OCI-LY1 (cell line): ENCODE data around the gene ADD1.

Source experiments
- H2AFZ ChIP-seq: fragments of 200-600 bp; sonication (generic), shearing (Covaris generic); 2 replicates; pipeline ENCODE4 v1.6.0; 2014; ENCODE audit warnings: antibody characterized with exemption, mild to moderate bottlenecking, low read length
- H3F3A ChIP-seq: fragments of 200-600 bp; sonication (generic), shearing (Covaris generic); 2 replicates; pipeline ENCODE4 v1.6.0; 2014; ENCODE audit warnings: mild to moderate bottlenecking, antibody characterized with exemption, low read length, moderate library complexity; ENCODE audit not compliant: insufficient read depth
- H3K27ac ChIP-seq: fragments of 200-600 bp; sonication (generic); 2 replicates; pipeline ENCODE4 v1.5.1; 2014; ENCODE audit warnings: low read length, mixed run types, mild to moderate bottlenecking, low read depth; ENCODE audit not compliant: poor library complexity, severe bottlenecking
- H3K27me3 ChIP-seq: fragments of 200-600 bp; sonication (generic); 2 replicates; pipeline ENCODE4 v1.6.0; 2014; ENCODE audit warnings: antibody characterized with exemption, mild to moderate bottlenecking, low read length, moderate library complexity; ENCODE audit not compliant: insufficient read depth
- H3K36me3 ChIP-seq: fragments of 200-600 bp; sonication (generic); 2 replicates; pipeline ENCODE4 v1.6.1; 2014; ENCODE audit warnings: mild to moderate bottlenecking, antibody characterized with exemption, low read length, moderate library complexity, mixed read lengths; ENCODE audit not compliant: insufficient read depth
- H3K4me1 ChIP-seq: fragments of 200-600 bp; sonication (generic); 2 replicates; pipeline ENCODE4 v1.5.1; 2014; ENCODE audit warnings: mild to moderate bottlenecking, low read length, moderate library complexity; ENCODE audit not compliant: insufficient read depth, severe bottlenecking
- H3K4me2 ChIP-seq: fragments of 200-600 bp; sonication (generic), shearing (Covaris generic); 2 replicates; pipeline ENCODE4 v1.6.1; 2014; ENCODE audit warnings: low read length
- H3K4me3 ChIP-seq: fragments of 200-600 bp; sonication (generic); 2 replicates; pipeline ENCODE4 v1.5.1; 2014; ENCODE audit warnings: low read length, low read depth, mild to moderate bottlenecking, mixed read lengths; ENCODE audit not compliant: poor library complexity, severe bottlenecking
- H3K79me2 ChIP-seq: fragments of 200-600 bp; shearing (Covaris generic); 2 replicates; pipeline ENCODE4 v1.6.1; 2016; ENCODE audit warnings: mixed run types, low read length, mixed read lengths; ENCODE audit not compliant: insufficient read depth
- H3K9ac ChIP-seq: fragments of 200-600 bp; sonication (generic), shearing (Covaris generic); 2 replicates; pipeline ENCODE4 v1.6.1; 2014; ENCODE audit warnings: mild to moderate bottlenecking, low read length, mixed read lengths
- H3K9me2 ChIP-seq: fragments of 200-600 bp; sonication (generic), shearing (Covaris generic); 2 replicates; pipeline ENCODE4 v1.6.1; 2014; ENCODE audit warnings: low read depth, mild to moderate bottlenecking, low read length, mixed read lengths
- H3K9me3 ChIP-seq: fragments of 200-600 bp; shearing (Covaris generic); 2 replicates; pipeline ENCODE4 v1.6.1; 2014; ENCODE audit warnings: low read length, mixed read lengths
- H4K20me1 ChIP-seq: fragments of 200-600 bp; sonication (generic), shearing (Covaris generic); 2 replicates; pipeline ENCODE4 v1.6.0; 2016; ENCODE audit warnings: mild to moderate bottlenecking, low read length; ENCODE audit not compliant: insufficient read depth
- EZH2 ChIP-seq: fragments of 200-600 bp; sonication (generic), shearing (Covaris generic); IDR thresholded peaks from 2 replicates; pipeline ENCODE4 v1.8.0; 2017; ENCODE audit warnings: borderline replicate concordance, mixed run types, mild to moderate bottlenecking, antibody characterized with exemption, low read length, moderate library complexity, mixed read lengths
- TF ChIP-seq, protein P1 (sequence below): fragments of 200-600 bp; sonication (generic), shearing (Covaris generic); IDR thresholded peaks from 2 replicates; pipeline ENCODE4 v1.5.1; 2017; ENCODE audit warnings: mild to moderate bottlenecking, antibody characterized with exemption, low read length, moderate library complexity, mixed read lengths

The ADD1 gene

DNA sequence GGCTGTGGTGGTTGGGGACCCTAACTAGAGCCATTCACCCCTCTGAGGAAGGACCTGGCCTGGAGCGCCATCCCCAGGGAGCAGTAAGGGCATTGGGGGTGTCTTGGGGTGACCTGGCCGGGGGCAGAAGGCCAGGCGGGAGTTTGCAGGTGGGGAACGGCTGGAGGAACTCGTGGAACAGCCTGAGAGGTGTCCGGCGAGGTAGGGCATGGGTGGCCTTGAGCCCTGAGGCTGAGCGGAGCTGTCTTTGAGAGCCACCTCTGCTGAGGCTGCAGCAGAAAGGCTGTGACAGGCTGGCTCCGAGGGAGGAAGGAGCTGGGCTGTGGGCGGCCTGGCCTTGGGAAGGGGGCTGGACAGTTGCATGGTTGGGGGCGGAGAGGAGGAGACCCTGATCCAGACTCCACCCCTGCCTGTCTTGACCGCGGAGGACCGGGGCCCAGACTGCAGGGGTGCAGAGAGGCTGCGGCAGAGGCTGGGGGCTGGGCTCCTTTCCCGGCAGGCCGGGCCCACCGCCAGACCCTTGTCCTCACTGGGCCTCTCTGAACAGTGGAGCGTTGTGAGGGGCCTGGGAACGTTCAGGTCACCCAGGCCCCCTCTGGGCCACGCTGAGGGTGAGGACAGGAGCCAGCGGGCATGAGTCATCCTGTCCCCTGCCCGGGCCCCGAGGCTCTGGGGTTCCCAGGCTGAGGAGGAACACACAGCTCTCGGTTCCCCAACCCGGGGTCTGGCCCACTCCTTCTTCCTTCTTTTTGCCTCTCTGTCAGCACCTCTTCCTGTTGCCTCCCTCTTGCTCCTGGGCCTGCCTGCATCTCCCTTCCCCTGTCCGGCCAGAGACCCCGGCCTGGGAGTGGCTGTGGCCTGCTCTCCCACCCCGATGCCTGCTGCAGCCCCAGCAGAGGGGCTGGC lies 42.7 kb upstream of the ADD1 start:
- no peaks in the 10 kb centered on the region for H3K36me3 ChIP-seq
- no peaks in the 10 kb centered on the region for H3K9me3 ChIP-seq
- no peak overlapping the region for H3K27ac ChIP-seq
- no peaks in the 10 kb centered on the region for H4K20me1 ChIP-seq
- H3K4me3 ChIP-seq, result no peak overlapping the region
- no peaks in the 10 kb centered on the region for H3K9me2 ChIP-seq
- no peaks in the 10 kb centered on the region for H3F3A ChIP-seq
- TF ChIP-seq EZH2, result no peak
- TF ChIP-seq, protein P1, sequence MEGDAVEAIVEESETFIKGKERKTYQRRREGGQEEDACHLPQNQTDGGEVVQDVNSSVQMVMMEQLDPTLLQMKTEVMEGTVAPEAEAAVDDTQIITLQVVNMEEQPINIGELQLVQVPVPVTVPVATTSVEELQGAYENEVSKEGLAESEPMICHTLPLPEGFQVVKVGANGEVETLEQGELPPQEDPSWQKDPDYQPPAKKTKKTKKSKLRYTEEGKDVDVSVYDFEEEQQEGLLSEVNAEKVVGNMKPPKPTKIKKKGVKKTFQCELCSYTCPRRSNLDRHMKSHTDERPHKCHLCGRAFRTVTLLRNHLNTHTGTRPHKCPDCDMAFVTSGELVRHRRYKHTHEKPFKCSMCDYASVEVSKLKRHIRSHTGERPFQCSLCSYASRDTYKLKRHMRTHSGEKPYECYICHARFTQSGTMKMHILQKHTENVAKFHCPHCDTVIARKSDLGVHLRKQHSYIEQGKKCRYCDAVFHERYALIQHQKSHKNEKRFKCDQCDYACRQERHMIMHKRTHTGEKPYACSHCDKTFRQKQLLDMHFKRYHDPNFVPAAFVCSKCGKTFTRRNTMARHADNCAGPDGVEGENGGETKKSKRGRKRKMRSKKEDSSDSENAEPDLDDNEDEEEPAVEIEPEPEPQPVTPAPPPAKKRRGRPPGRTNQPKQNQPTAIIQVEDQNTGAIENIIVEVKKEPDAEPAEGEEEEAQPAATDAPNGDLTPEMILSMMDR, result no peak
- no peaks in the 10 kb centered on the region for H3K4me1 ChIP-seq
- H3K27me3 ChIP-seq, result no peaks in the 10 kb centered on the region
- no peak overlapping the region for H2AFZ ChIP-seq
- H3K4me2 ChIP-seq, result no peak overlapping the region
- H3K79me2 ChIP-seq, result no peaks in the 10 kb centered on the region
- H3K9ac ChIP-seq, result no peak overlapping the region

DNA sequence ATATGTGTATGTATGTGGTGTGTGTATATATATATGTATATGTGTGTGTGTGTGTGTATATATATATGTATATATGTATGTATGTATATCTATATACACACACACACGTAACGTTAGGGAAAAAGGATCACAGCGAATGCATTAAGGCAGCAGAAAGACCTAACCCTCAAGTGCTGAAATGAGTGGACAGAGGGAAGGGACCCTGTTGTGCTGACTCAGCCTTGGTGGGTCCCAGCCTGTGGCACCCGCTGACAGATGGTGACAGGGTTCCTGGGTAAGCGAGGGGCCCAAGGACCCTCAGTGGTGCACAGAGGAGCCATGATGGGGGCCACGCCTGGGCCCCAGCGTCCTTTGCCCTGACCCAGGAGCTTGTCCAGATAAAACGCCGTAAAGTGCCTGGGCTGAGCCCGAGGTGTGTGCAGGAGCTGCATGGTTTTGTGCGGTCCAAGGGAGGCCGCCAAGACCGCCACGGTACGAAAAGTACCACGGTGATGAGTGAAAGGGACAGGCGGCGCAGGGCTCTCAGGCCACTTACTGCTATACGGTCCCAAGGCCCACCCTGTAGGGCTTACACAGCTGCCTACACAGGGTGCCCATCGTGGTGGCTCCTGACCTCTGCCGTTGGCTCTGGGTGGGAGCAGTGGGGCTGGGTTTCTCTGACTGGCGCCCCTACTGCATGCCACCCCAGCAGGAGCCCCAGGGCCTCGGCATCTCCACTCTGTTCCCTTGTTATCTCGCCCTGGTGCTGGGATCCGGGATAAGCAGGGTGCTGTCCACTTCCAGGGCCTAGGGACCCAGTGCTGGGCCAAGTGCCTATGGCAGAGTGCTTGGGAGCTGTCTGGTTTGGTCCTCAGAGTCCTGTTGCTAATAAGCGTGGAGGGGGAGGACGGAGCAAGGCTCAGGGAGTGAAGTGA lies 40.8 kb upstream of the ADD1 start:
- Histone ChIP-seq H3K4me2 (no peak overlapping the region), H3K27me3 (no peaks in the 10 kb centered on the region), H3F3A (no peaks in the 10 kb centered on the region), H2AFZ (no peak overlapping the region), H3K27ac (no peak overlapping the region), H3K79me2 (no peaks in the 10 kb centered on the region), H3K36me3 (no peaks in the 10 kb centered on the region), H3K9ac (no peak overlapping the region), H3K9me3 (no peaks in the 10 kb centered on the region), H3K4me3 (no peak overlapping the region), H3K9me2 (no peaks in the 10 kb centered on the region), H3K4me1 (no peaks in the 10 kb centered on the region), H4K20me1 (no peaks in the 10 kb centered on the region)
- no peak for TF ChIP-seq EZH2
- TF ChIP-seq, protein P1, result no peak

DNA sequence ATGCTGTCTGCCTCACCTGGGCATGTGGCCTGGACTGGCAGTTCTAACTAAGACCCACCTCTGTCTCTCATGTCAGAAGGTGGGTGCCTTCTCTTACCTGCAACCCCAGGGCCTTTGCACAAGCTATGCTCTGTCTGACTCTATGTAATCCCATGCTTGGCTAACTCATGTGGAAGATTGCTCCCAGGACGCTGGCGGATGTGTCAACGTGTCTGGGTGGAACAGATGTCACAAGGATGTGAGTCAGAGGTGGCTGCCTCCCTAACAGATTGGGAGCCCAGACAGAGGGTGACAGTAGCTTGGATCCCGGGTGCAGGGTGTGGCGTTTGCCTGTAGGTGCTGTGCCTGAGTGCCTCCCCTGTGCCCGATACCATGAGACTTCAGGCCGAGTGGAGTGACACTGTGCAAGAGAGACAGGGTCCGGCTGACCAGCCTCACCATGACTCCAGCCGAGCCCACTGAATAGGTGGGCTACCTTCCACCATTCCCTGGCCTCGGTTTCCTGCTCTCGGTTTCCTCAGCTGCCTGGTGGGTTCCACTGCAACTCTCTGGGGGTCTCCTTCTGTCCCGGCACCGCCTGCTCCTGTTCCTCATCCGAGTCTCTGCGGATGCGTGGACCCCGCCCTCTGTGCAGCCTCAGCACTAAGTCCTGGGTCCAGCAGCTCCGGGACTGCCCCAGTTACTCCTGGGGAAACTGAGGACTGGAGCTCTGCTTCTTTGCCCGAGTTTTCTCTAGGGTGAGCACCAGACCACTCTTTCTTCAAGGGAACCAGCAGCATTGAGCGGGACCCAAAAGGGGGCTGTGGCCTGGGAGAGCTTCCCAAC lies 39.8 kb upstream of the ADD1 start:
- H3K4me2 ChIP-seq, result no peak overlapping the region
- no peak overlapping the region for H3K27ac ChIP-seq
- H3F3A ChIP-seq, result no peaks in the 10 kb centered on the region
- H3K9ac ChIP-seq, result no peak overlapping the region
- H3K4me1 ChIP-seq, result no peaks in the 10 kb centered on the region
- no peak for TF ChIP-seq EZH2
- TF ChIP-seq, protein P1, result no peak
- H3K9me3 ChIP-seq, result no peaks in the 10 kb centered on the region
- no peaks in the 10 kb centered on the region for H3K79me2 ChIP-seq
- no peaks in the 10 kb centered on the region for H4K20me1 ChIP-seq
- H3K9me2 ChIP-seq, result no peaks in the 10 kb centered on the region
- H3K27me3 ChIP-seq, result no peaks in the 10 kb centered on the region
- H3K4me3 ChIP-seq, result no peak overlapping the region
- no peaks in the 10 kb centered on the region for H3K36me3 ChIP-seq
- H2AFZ ChIP-seq, result no peak overlapping the region
